Neural cell (in vitro differentiated cells): Measurements from ENCODE around the gene KCTD12. TPM values are rescaled to one million over a fixed set of nuclear protein-coding genes. Genes with fewer than 3 reads are reported as not detected.

Experiments used
- H2AFZ ChIP-seq: fragments of 200-600, 300-800 bp; sonication (generic), shearing (Covaris generic); 2 replicates; pipeline ENCODE4 v1.6.0; 2014; ENCODE audit warnings: low read depth, mild to moderate bottlenecking, antibody characterized with exemption, low read length, moderate library complexity
- H3F3A ChIP-seq: fragments of 200-600 bp; shearing (Covaris generic); 2 replicates; pipeline ENCODE4 v1.6.1; 2016; ENCODE audit warnings: mild to moderate bottlenecking, moderate library complexity, mixed read lengths, antibody characterized with exemption, low read length; ENCODE audit not compliant: insufficient read depth, poor library complexity, severe bottlenecking
- H3K27ac ChIP-seq: fragments of 200-600, 300-800 bp; sonication (generic), shearing (Covaris generic); 2 replicates; pipeline ENCODE4 v1.5.1; 2014; ENCODE audit warnings: mild to moderate bottlenecking, low read length, moderate library complexity
- H3K27me3 ChIP-seq: fragments of 300-800, 200-600 bp; sonication (generic), shearing (Covaris generic); 2 replicates; pipeline ENCODE4 v1.6.0; 2014; ENCODE audit warnings: mild to moderate bottlenecking, low read depth, low read length, moderate library complexity; ENCODE audit not compliant: insufficient read depth
- H3K36me3 ChIP-seq: fragments of 300-800, 200-600 bp; sonication (generic), shearing (Covaris generic); 2 replicates; pipeline ENCODE4 v1.5.1; 2014; ENCODE audit warnings: mild to moderate bottlenecking, antibody characterized with exemption, low read length, moderate library complexity; ENCODE audit not compliant: insufficient read depth
- H3K4me2 ChIP-seq: fragments of 300-800, 200-600 bp; sonication (generic), shearing (Covaris generic); 2 replicates; pipeline ENCODE4 v1.6.0; 2014; ENCODE audit warnings: mild to moderate bottlenecking, low read length
- H3K4me3 ChIP-seq: fragments of 300-800, 200-600 bp; sonication (generic), shearing (Covaris generic); 2 replicates; pipeline ENCODE4 v1.5.1; 2014; ENCODE audit warnings: mild to moderate bottlenecking, low read length, moderate library complexity
- H3K79me2 ChIP-seq: fragments of 200-600 bp; shearing (Covaris generic); replicated peaks from 2 replicates; pipeline ENCODE4 v1.6.0; 2014; ENCODE audit warnings: mild to moderate bottlenecking, low read length, moderate library complexity; ENCODE audit not compliant: insufficient read depth
- H3K9ac ChIP-seq: fragments of 300-800, 200-600 bp; sonication (generic), shearing (Covaris generic); 2 replicates; pipeline ENCODE4 v1.6.1; 2016; ENCODE audit warnings: mild to moderate bottlenecking, low read length, mixed read lengths
- H3K9me2 ChIP-seq: fragments of 200-600 bp; shearing (Covaris generic); 2 replicates; pipeline ENCODE4 v1.6.1; 2016; ENCODE audit warnings: mild to moderate bottlenecking, low read length, mixed read lengths; ENCODE audit not compliant: insufficient read depth
- H3K9me3 ChIP-seq: fragments of 200-600, 300-800 bp; sonication (generic), shearing (Covaris generic); 2 replicates; pipeline ENCODE4 v1.6.1; 2016; ENCODE audit warnings: mild to moderate bottlenecking, mixed run types, low read length, moderate library complexity, mixed read lengths
- H4K20me1 ChIP-seq: fragments of 200-600 bp; shearing (Covaris generic); 2 replicates; pipeline ENCODE4 v1.6.1; 2016; ENCODE audit warnings: mild to moderate bottlenecking, mixed run types; ENCODE audit not compliant: insufficient read depth
- EP300 ChIP-seq: fragments of 450-650 bp; conservative IDR thresholded peaks from 2 replicates; pipeline ENCODE4 v1.6.1; 2014; ENCODE audit warnings: antibody characterized with exemption, mild to moderate bottlenecking, moderate library complexity; ENCODE audit not compliant: poor library complexity, severe bottlenecking
- EZH2 ChIP-seq: fragments of 200-600, 300-800 bp; shearing (Covaris generic), sonication (generic); IDR thresholded peaks from 2 replicates; pipeline ENCODE4 v1.6.1; 2014; ENCODE audit warnings: antibody characterized with exemption, low read length, borderline replicate concordance, mild to moderate bottlenecking; ENCODE audit not compliant: insufficient read depth, poor library complexity, severe bottlenecking
- MXI1 ChIP-seq: fragments of 450-650 bp; conservative IDR thresholded peaks from 2 replicates; pipeline ENCODE4 v1.6.1; 2014; ENCODE audit warnings: antibody characterized with exemption, mild to moderate bottlenecking; ENCODE audit not compliant: poor library complexity, severe bottlenecking
- POLR2AphosphoS5 ChIP-seq: IDR thresholded peaks from 2 replicates; pipeline ENCODE4 v1.6.1; 2012
- RAD21 ChIP-seq: fragments of 450-650 bp; conservative IDR thresholded peaks from 2 replicates; pipeline ENCODE4 v1.6.1; 2014; ENCODE audit warnings: antibody characterized with exemption, mild to moderate bottlenecking, moderate library complexity
- SMC3 ChIP-seq: fragments of 450-650 bp; conservative IDR thresholded peaks from 2 replicates; pipeline ENCODE4 v1.6.1; 2014; ENCODE audit warnings: antibody characterized with exemption, mild to moderate bottlenecking, moderate library complexity; ENCODE audit not compliant: poor library complexity
- TAF1 ChIP-seq: IDR thresholded peaks from 2 replicates; pipeline ENCODE4 v1.6.1; 2012; ENCODE audit warnings: low read depth
- polyA plus RNA-seq: library from polyadenylated mRNA; depleted of rRNA; stranded (reverse); fragments of >200 nt; gene quantifications from 2 replicates; pipeline ENCODE4 v1.2.3, GENCODE V29; 2014
- TF ChIP-seq, protein P1 (sequence below): IDR thresholded peaks from 2 replicates; pipeline ENCODE4 v1.6.1; 2012; ENCODE audit warnings: borderline replicate concordance
- TF ChIP-seq, protein P2 (sequence below): fragments of 450-650 bp; IDR thresholded peaks from 2 replicates; pipeline ENCODE4 v1.5.1; 2014; ENCODE audit warnings: antibody characterized with exemption, mild to moderate bottlenecking, moderate library complexity; ENCODE audit not compliant: poor library complexity, severe bottlenecking

Gene KCTD12
- polyA plus RNA-seq, 1 donor from 2014 or later: 2.7 TPM

DNA sequence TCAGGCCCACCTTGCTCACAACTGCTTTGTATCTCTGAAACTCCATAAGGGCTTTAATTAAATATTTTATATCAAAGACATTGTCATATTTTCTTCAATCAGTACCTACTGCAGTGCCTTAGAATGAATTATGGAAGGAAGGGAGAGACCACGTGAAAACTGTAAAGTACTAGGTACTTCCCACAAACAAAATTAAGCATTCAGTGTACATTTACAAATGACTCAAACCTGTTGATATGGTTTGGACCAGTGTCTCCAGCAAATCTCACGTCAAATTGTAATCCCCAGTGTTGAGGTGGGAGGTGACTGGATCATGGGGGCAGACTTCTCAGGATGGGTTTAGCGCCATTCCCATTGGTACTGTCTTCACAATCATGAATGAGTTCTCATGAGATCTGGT is 23.2 kb downstream of the KCTD12 start:
- no peak overlapping the region for H3K4me2 ChIP-seq
- no peaks in the 10 kb centered on the region for H3K79me2 ChIP-seq
- no peak overlapping the region for H3K4me3 ChIP-seq

GRCh38 chr13:76861859-76862258 is 24.3 kb downstream of the KCTD12 start:
- H3K4me3 ChIP-seq: no peak overlapping the region

More for the DNA sequence above, 23.2 kb downstream of the KCTD12 start:
- Histone ChIP-seq H3F3A (no peaks in the 10 kb centered on the region), H3K9me2 (no peaks in the 10 kb centered on the region), H4K20me1 (no peaks in the 10 kb centered on the region), H3K36me3 (no peaks in the 10 kb centered on the region), H3K9ac (no peak overlapping the region), H3K27ac (no peak overlapping the region), H3K27me3 (no peaks in the 10 kb centered on the region), H3K9me3 (no peaks in the 10 kb centered on the region), H2AFZ (no peak overlapping the region)
- TF ChIP-seq POLR2AphosphoS5: no peak
- TF ChIP-seq RAD21: no peak
- no peak for TF ChIP-seq EP300
- TF ChIP-seq, protein P1, sequence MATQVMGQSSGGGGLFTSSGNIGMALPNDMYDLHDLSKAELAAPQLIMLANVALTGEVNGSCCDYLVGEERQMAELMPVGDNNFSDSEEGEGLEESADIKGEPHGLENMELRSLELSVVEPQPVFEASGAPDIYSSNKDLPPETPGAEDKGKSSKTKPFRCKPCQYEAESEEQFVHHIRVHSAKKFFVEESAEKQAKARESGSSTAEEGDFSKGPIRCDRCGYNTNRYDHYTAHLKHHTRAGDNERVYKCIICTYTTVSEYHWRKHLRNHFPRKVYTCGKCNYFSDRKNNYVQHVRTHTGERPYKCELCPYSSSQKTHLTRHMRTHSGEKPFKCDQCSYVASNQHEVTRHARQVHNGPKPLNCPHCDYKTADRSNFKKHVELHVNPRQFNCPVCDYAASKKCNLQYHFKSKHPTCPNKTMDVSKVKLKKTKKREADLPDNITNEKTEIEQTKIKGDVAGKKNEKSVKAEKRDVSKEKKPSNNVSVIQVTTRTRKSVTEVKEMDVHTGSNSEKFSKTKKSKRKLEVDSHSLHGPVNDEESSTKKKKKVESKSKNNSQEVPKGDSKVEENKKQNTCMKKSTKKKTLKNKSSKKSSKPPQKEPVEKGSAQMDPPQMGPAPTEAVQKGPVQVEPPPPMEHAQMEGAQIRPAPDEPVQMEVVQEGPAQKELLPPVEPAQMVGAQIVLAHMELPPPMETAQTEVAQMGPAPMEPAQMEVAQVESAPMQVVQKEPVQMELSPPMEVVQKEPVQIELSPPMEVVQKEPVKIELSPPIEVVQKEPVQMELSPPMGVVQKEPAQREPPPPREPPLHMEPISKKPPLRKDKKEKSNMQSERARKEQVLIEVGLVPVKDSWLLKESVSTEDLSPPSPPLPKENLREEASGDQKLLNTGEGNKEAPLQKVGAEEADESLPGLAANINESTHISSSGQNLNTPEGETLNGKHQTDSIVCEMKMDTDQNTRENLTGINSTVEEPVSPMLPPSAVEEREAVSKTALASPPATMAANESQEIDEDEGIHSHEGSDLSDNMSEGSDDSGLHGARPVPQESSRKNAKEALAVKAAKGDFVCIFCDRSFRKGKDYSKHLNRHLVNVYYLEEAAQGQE: no peak
- TF ChIP-seq TAF1: no peak
- TF ChIP-seq SMC3: no peak
- TF ChIP-seq, protein P2, sequence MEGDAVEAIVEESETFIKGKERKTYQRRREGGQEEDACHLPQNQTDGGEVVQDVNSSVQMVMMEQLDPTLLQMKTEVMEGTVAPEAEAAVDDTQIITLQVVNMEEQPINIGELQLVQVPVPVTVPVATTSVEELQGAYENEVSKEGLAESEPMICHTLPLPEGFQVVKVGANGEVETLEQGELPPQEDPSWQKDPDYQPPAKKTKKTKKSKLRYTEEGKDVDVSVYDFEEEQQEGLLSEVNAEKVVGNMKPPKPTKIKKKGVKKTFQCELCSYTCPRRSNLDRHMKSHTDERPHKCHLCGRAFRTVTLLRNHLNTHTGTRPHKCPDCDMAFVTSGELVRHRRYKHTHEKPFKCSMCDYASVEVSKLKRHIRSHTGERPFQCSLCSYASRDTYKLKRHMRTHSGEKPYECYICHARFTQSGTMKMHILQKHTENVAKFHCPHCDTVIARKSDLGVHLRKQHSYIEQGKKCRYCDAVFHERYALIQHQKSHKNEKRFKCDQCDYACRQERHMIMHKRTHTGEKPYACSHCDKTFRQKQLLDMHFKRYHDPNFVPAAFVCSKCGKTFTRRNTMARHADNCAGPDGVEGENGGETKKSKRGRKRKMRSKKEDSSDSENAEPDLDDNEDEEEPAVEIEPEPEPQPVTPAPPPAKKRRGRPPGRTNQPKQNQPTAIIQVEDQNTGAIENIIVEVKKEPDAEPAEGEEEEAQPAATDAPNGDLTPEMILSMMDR: no peak
- TF ChIP-seq EZH2: no peak
- TF ChIP-seq MXI1: no peak

More at GRCh38 chr13:76861859-76862258, 24.3 kb downstream of the KCTD12 start:
- Histone ChIP-seq H3K36me3 (no peaks in the 10 kb centered on the region), H3K9ac (no peak overlapping the region), H3K9me2 (no peaks in the 10 kb centered on the region), H4K20me1 (no peaks in the 10 kb centered on the region), H3F3A (no peaks in the 10 kb centered on the region), H2AFZ (no peak overlapping the region), H3K4me2 (no peak overlapping the region), H3K9me3 (no peaks in the 10 kb centered on the region), H3K79me2 (no peaks in the 10 kb centered on the region), H3K27me3 (no peaks in the 10 kb centered on the region), H3K27ac (no peak overlapping the region)
- TF ChIP-seq EP300: no peak
- TF ChIP-seq, protein P1: no peak
- TF ChIP-seq EZH2: no peak
- TF ChIP-seq RAD21: no peak
- TF ChIP-seq, protein P2: no peak
- TF ChIP-seq TAF1: no peak
- no peak for TF ChIP-seq POLR2AphosphoS5
- no peak for TF ChIP-seq SMC3
- TF ChIP-seq MXI1: no peak
